ENCODE data around the gene STX2. TPM values are rescaled to one million over a fixed set of nuclear protein-coding genes. Genes with fewer than 3 reads are reported as not detected.

The STX2 gene
- total RNA-seq, 4 donors from 2014 or later, result 5.3 to 115 (median 9.0) TPM

- Histone ChIP-seq H3K36me3 (peaks cover 0 to 32% (median 0%) of the 10 kb centered on the region in 3 donors), H3K9me3 (no peaks in the 10 kb centered on the region), H3K27ac (no peak overlapping the region), H3K4me1 (no peaks in the 10 kb centered on the region), H3K4me3 (no peak overlapping the region), H3K27me3 (no peaks in the 10 kb centered on the region)
- no peak for TF ChIP-seq CTCF (IDR thresholded peaks at IDR 0.05)
- no peak for TF ChIP-seq POLR2A (IDR thresholded peaks at IDR 0.05)
- DNase-seq, result no peak
Measured at GRCh38 chr12:130804216-130804615, 34.8 kb downstream of the STX2 start.

- H3K27ac ChIP-seq, result no peak overlapping the region
- H3K9me3 ChIP-seq, result no peaks in the 10 kb centered on the region
- H3K4me1 ChIP-seq, result no peaks in the 10 kb centered on the region
- no peak for TF ChIP-seq POLR2A (IDR thresholded peaks at IDR 0.05)
- no peak for TF ChIP-seq CTCF (IDR thresholded peaks at IDR 0.05)
- DNase-seq, result no peak
- H3K4me3 ChIP-seq, result no peak overlapping the region
- H3K27me3 ChIP-seq, result no peaks in the 10 kb centered on the region
- H3K36me3 ChIP-seq, result peaks cover 0 to 32% (median 0%) of the 10 kb centered on the region in 3 donors
Measured at GRCh38 chr12:130803702-130804101, 35.3 kb downstream of the STX2 start.

- DNase-seq, result no peak
- H3K4me1 ChIP-seq, result no peaks in the 10 kb centered on the region
- H3K36me3 ChIP-seq, result peaks cover 0 to 30% (median 0%) of the 10 kb centered on the region in 3 donors
Measured at GRCh38 chr12:130800312-130800711, 38.7 kb downstream of the STX2 start.

GRCh38 chr12:130799051-130799450, 40.0 kb downstream of the STX2 start:
- no peak overlapping the region for H3K27ac ChIP-seq

More at GRCh38 chr12:130800312-130800711, 38.7 kb downstream of the STX2 start:
- TF ChIP-seq CTCF (IDR thresholded peaks at IDR 0.05), result no peak
- no peak for TF ChIP-seq POLR2A (IDR thresholded peaks at IDR 0.05)
- Histone ChIP-seq H3K9me3 (no peaks in the 10 kb centered on the region), H3K27me3 (no peaks in the 10 kb centered on the region), H3K4me3 (no peak overlapping the region), H3K27ac (no peak overlapping the region)

GRCh38 chr12:130796985-130797686, 41.9 kb downstream of the STX2 start:
- Histone ChIP-seq H3K4me1 (no peaks in the 10 kb centered on the region), H3K9me3 (no peaks in the 10 kb centered on the region), H3K27me3 (no peaks in the 10 kb centered on the region), H3K4me3 (peak overlapping the region in 1 of 4 donors; percentile 20), H3K27ac (peak overlapping the region in 1 of 4 donors; percentile 10), H3K36me3 (peaks cover 0 to 39% (median 0%) of the 10 kb centered on the region in 3 donors)
- TF ChIP-seq POLR2A (IDR thresholded peaks at IDR 0.05) (no peak), CTCF (IDR thresholded peaks at IDR 0.05) (no peak)
- no peak for DNase-seq

More at GRCh38 chr12:130799051-130799450, 40.0 kb downstream of the STX2 start:
- Histone ChIP-seq H3K27me3 (no peaks in the 10 kb centered on the region), H3K4me3 (no peak overlapping the region), H3K9me3 (no peaks in the 10 kb centered on the region), H3K4me1 (no peaks in the 10 kb centered on the region), H3K36me3 (peaks cover 0 to 34% (median 0%) of the 10 kb centered on the region in 3 donors)
- TF ChIP-seq CTCF (IDR thresholded peaks at IDR 0.05), result no peak
- no peak for TF ChIP-seq POLR2A (IDR thresholded peaks at IDR 0.05)
- DNase-seq, result no peak
